ENCODE results near the gene CNTNAP5.

- TF ChIP-seq CTCF (IDR thresholded peaks at IDR 0.05; ENCODE audit: control extremely low read depth in 1 of 3, insufficient read depth in 1 of 3, low read depth in 1 of 3, low read length in 3 of 3) (no peak), RBBP5 (IDR thresholded peaks at IDR 0.05; ENCODE audit: borderline replicate concordance, low read depth, low read length) (no peak), MAX (IDR thresholded peaks at IDR 0.05) (no peak), TCF12 (IDR thresholded peaks at IDR 0.05; ENCODE audit: low read depth, low read length) (no peak), CREB1 (IDR thresholded peaks at IDR 0.05) (no peak)
These were observed 223.3 kb downstream of the CNTNAP5 start for GRCh38 chr2:124248386-124248785.

All from H1 (cell line).